K562 (cell line): ENCODE measurements around the gene PIK3R1. TPM values are rescaled to one million over a fixed set of nuclear protein-coding genes. Genes with fewer than 3 reads are reported as not detected.

Source experiments
- CHD2 ChIP-seq: IDR thresholded peaks from 2 replicates; pipeline ENCODE4 v1.6.1; 2011; ENCODE audit warnings: low read depth, low read length
- CREBBP ChIP-seq: IDR thresholded peaks from one replicate; pipeline ENCODE4 v1.6.1; 2012; ENCODE audit warnings: low read depth, mild to moderate bottlenecking, control low read depth, inconsistent platforms, low read length
- CTCFL ChIP-seq: IDR thresholded peaks from 2 replicates; pipeline ENCODE4 v1.6.1; 2011; ENCODE audit warnings: borderline replicate concordance, low read depth, mild to moderate bottlenecking, moderate library complexity, low read length; ENCODE audit not compliant: insufficient read depth, poor library complexity, severe bottlenecking
- CXXC5 ChIP-seq: fragments of 250-450 bp; sonication (Bioruptor Pico); IDR thresholded peaks from 2 replicates; pipeline ENCODE4 v1.8.0; 2022; ENCODE audit warnings: inconsistent platforms, mild to moderate bottlenecking, moderate library complexity
- E2F5 ChIP-seq: sonication (generic); formaldehyde crosslinking; IDR thresholded peaks from 2 replicates; pipeline ENCODE4 v1.8.0; 2022; ENCODE audit warnings: mild to moderate bottlenecking, missing genetic modification reagents
- FOXO4 ChIP-seq: fragments of 450-650 bp; formaldehyde crosslinking; IDR thresholded peaks from 2 replicates; pipeline ENCODE4 v1.4.0; 2020; ENCODE audit warnings: mild to moderate bottlenecking, moderate library complexity
- NR3C1 ChIP-seq: sonication (generic); formaldehyde crosslinking; IDR thresholded peaks from 2 replicates; pipeline ENCODE4 v1.8.1; 2022; ENCODE audit warnings: missing genetic modification reagents
- PATZ1 ChIP-seq: fragments of 250-450 bp; sonication (Bioruptor Pico); IDR thresholded peaks from 2 replicates; pipeline ENCODE4 v1.5.0; 2020; ENCODE audit warnings: mild to moderate bottlenecking, borderline replicate concordance
- PHF21A ChIP-seq: fragments of 450-650 bp; IDR thresholded peaks from 2 replicates; pipeline ENCODE4 v1.6.1; 2017; ENCODE audit warnings: low read depth, borderline replicate concordance
- PHF8 ChIP-seq: fragments of 200-600 bp; sonication (generic); IDR thresholded peaks from 2 replicates; pipeline ENCODE4 v1.6.1; 2012; ENCODE audit warnings: mixed run types, mild to moderate bottlenecking, inconsistent platforms, low read length, moderate library complexity, borderline replicate concordance
- PKNOX1 ChIP-seq: fragments of 450-650 bp; IDR thresholded peaks from 2 replicates; pipeline ENCODE4 v1.6.1; 2016
- SAFB ChIP-seq: fragments of 200-400 bp; formaldehyde crosslinking; IDR thresholded peaks from 2 replicates; pipeline ENCODE4 v1.6.1; 2017; ENCODE audit warnings: low read depth, low read length, borderline replicate concordance
- SIRT6 ChIP-seq: IDR thresholded peaks from one replicate; pipeline ENCODE4 v1.6.1; 2012; ENCODE audit warnings: low read depth, mild to moderate bottlenecking, control low read depth, inconsistent platforms, low read length, moderate library complexity
- SREBF1 ChIP-seq: fragments of 150-350 bp; IDR thresholded peaks from 2 replicates; pipeline ENCODE4 v1.6.1; 2014; ENCODE audit warnings: antibody characterized with exemption, low read depth, low read length, borderline replicate concordance
- SRSF1 ChIP-seq: fragments of 200-400 bp; formaldehyde crosslinking; IDR thresholded peaks from 2 replicates; pipeline ENCODE4 v1.6.1; 2017; ENCODE audit warnings: mild to moderate bottlenecking, low read depth, low read length, moderate library complexity
- USF2 ChIP-seq: sonication (generic); formaldehyde crosslinking; IDR thresholded peaks from 2 replicates; pipeline ENCODE4 v1.5.0; 2020; ENCODE audit warnings: missing genetic modification reagents
- ZBTB43 ChIP-seq: sonication (generic); formaldehyde crosslinking; IDR thresholded peaks from 2 replicates; pipeline ENCODE4 v1.8.0; 2023; ENCODE audit warnings: mild to moderate bottlenecking, missing genetic modification reagents
- ZNF76 ChIP-seq: fragments of 250-450 bp; sonication (Bioruptor Pico); IDR thresholded peaks from 2 replicates; pipeline ENCODE4 v1.4.0; 2020; ENCODE audit warnings: mild to moderate bottlenecking, moderate library complexity, borderline replicate concordance
- ZNF79 ChIP-seq: fragments of 250-450 bp; sonication (Bioruptor Pico); IDR thresholded peaks from 2 replicates; pipeline ENCODE4 v1.4.0; 2020; ENCODE audit warnings: low read depth, mild to moderate bottlenecking, moderate library complexity
- polyA plus RNA-seq, 8 experiments: library from polyadenylated mRNA; depleted of rRNA in 4 of 8; stranded (reverse) in 5 of 8; unstranded in 3 of 8; fragments of >200 nt; fragmentation: Nextera tagmentation in 2 of 8; fragmentation: Illumina TruSeq in 1 of 8; extraction: Ambion mirVana in 2 of 8; extraction: Trizol in 1 of 8; gene quantifications; 2 replicates each; pipeline versions ENCODE4 v1.2.1 to v1.2.3, GENCODE V29; 2011 to 2014; ENCODE audit warnings: inconsistent platforms in 1 of 8, missing spikeins in 1 of 8
- total RNA-seq, 7 experiments: library from RNA; depleted of rRNA in 6 of 7; stranded (reverse); fragments of >200 nt in 6 of 7; fragmentation: Illumina TruSeq in 2 of 7; extraction: Trizol in 2 of 7; gene quantifications; 2 replicates each; pipeline versions ENCODE4 v1.2.1 to v1.2.3, GENCODE V29; 2011 to 2021; ENCODE audit warnings: low replicate concordance in 1 of 7

The PIK3R1 gene
- total and polyA plus RNA-seq, 9 of the 15 experiments (the other 6 are each of a cell fraction or from before 2014, with no cell fraction given) = 1.1 to 9.7 (median 4.8) TPM

GRCh38 chr5:68316469-68316868 is 100.9 kb downstream of the PIK3R1 start (continued):
- TF ChIP-seq PHF8 (no peak), PKNOX1 (peak; percentile 59), ZBTB43 (CRISPR knock-in tag) (no peak), SREBF1 (no peak), CTCFL (no peak), SAFB (no peak), CHD2 (no peak), ZNF79 (CRISPR knock-in tag) (no peak), PHF21A (no peak), E2F5 (no peak), SRSF1 (no peak), PATZ1 (CRISPR knock-in tag) (no peak), CREBBP (no peak), SIRT6 (no peak), USF2 (no peak), NR3C1 (CRISPR knock-in tag) (no peak), ZNF76 (CRISPR knock-in tag) (no peak), CXXC5 (CRISPR knock-in tag) (peak; percentile 44), FOXO4 (no peak)
